SK-N-SH (cell line): ENCODE results near the gene NXPE3. TPM values are rescaled to one million over a fixed set of nuclear protein-coding genes. Genes with fewer than 3 reads are reported as not detected.

Experiments
- CTCF ChIA-PET: fragments of 300-600, 350-600 bp; formaldehyde crosslinking; extraction: SDS; loops from one replicate; lab custom pipeline; 2021; lab: Yijun Ruan, JAX
- POLR2A ChIA-PET: fragments of 350-600 bp; sonication (Branson Sonifier 250); formaldehyde crosslinking; extraction: SDS; loops from one replicate; lab custom pipeline; 2020; ENCODE audit warnings: antibody characterized with exemption, inconsistent platforms; lab: Yijun Ruan, JAX
- DNase-seq: peaks from one replicate; pipeline ENCODE4 v3.0.0; 2012
- H2AFZ ChIP-seq: fragments of 200-600 bp; sonication (generic); 2 replicates; pipeline ENCODE4 v1.8.1; 2016; ENCODE audit warnings: antibody characterized with exemption, mild to moderate bottlenecking, low read depth
- H3F3A ChIP-seq: fragments of 200-600 bp; sonication (generic); replicated peaks from 2 replicates; pipeline ENCODE3; 2016; ENCODE audit warnings: antibody characterized with exemption, mild to moderate bottlenecking; ENCODE audit not compliant: insufficient read depth
- H3K27ac ChIP-seq, 2 experiments: fragments of 200-500 bp in 1 of 2; fragments of 200-600 bp in 1 of 2; sonication (Bioruptor generic) in 1 of 2; sonication (generic), shearing (Covaris generic) in 1 of 2; 2 replicates each; pipeline versions ENCODE4 v1.5.1 to v1.6.1; 2014 to 2016; ENCODE audit warnings: low read depth in 2 of 2, inconsistent platforms in 1 of 2, low read length in 1 of 2, mild to moderate bottlenecking in 1 of 2, mixed read lengths in 1 of 2
- H3K27me3 ChIP-seq: fragments of 200-600 bp; sonication (generic), shearing (Covaris generic); 2 replicates; pipeline ENCODE4 v1.6.1; 2016; ENCODE audit warnings: mixed run types; ENCODE audit not compliant: insufficient read depth
- H3K36me3 ChIP-seq, 2 experiments: fragments of 200-500 bp in 1 of 2; fragments of 200-600 bp in 1 of 2; sonication (Bioruptor generic) in 1 of 2; sonication (generic) in 1 of 2; replicated peaks in 1 of 2; 2 replicates each; pipeline versions ENCODE3 to v1.5.1; 2014 to 2016; ENCODE audit warnings: low read length in 1 of 2, mild to moderate bottlenecking in 1 of 2; ENCODE audit not compliant: insufficient read depth in 2 of 2, control insufficient read depth in 1 of 2
- H3K4me1 ChIP-seq, 2 experiments: fragments of 200-500 bp in 1 of 2; fragments of 200-600 bp in 1 of 2; sonication (Bioruptor generic) in 1 of 2; sonication (generic), shearing (Covaris generic) in 1 of 2; 2 replicates each; pipeline versions ENCODE4 v1.5.1 to v1.6.1; 2014 to 2016; ENCODE audit warnings: low read depth in 1 of 2, low read length in 1 of 2, mixed run types in 1 of 2; ENCODE audit not compliant: insufficient read depth in 2 of 2, control insufficient read depth in 1 of 2
- H3K4me2 ChIP-seq: fragments of 200-600 bp; sonication (generic), shearing (Covaris generic); 2 replicates; pipeline ENCODE4 v1.6.1; 2017; ENCODE audit warnings: mixed run types
- H3K4me3 ChIP-seq, 2 experiments: fragments of 200-500 bp in 1 of 2; fragments of 200-600 bp in 1 of 2; sonication (Bioruptor generic) in 1 of 2; sonication (generic), shearing (Covaris generic) in 1 of 2; 2 replicates each; pipeline versions ENCODE4 v1.5.1 to v1.8.1; 2014 to 2016; ENCODE audit warnings: low read depth in 2 of 2, inconsistent platforms in 1 of 2, low read length in 1 of 2, mild to moderate bottlenecking in 1 of 2, mixed read lengths in 1 of 2, moderate library complexity in 1 of 2
- H3K79me2 ChIP-seq: fragments of 200-600 bp; sonication (generic); 2 replicates; pipeline ENCODE4 v1.8.1; 2017; ENCODE audit warnings: mild to moderate bottlenecking; ENCODE audit not compliant: insufficient read depth
- H3K9ac ChIP-seq: fragments of 200-600 bp; sonication (generic); 2 replicates; pipeline ENCODE4 v1.6.1; 2017; ENCODE audit warnings: mixed run types
- H3K9me2 ChIP-seq: fragments of 200-600 bp; sonication (generic); 2 replicates; pipeline ENCODE4 v1.6.1; 2017; ENCODE audit warnings: mixed run types
- H3K9me3 ChIP-seq: fragments of 200-600 bp; sonication (generic); 2 replicates; pipeline ENCODE4 v1.6.1; 2017; ENCODE audit warnings: mixed run types, mild to moderate bottlenecking, moderate library complexity
- H4K20me1 ChIP-seq: fragments of 200-600 bp; sonication (generic); 2 replicates; pipeline ENCODE4 v1.6.1; 2017; ENCODE audit warnings: mild to moderate bottlenecking, mixed run types; ENCODE audit not compliant: insufficient read depth
- CHD2 ChIP-seq: fragments of 150-350 bp; IDR thresholded peaks from 2 replicates; pipeline ENCODE4 v1.6.1; 2018; ENCODE audit warnings: low read length; ENCODE audit not compliant: partially characterized antibody
- ELF1 ChIP-seq: IDR thresholded peaks from 2 replicates; pipeline ENCODE4 v1.4.0; 2012
- EP300 ChIP-seq, 2 experiments: IDR thresholded peaks; 2 replicates each; pipeline versions ENCODE4 v1.4.0 to v1.6.1; 2012; ENCODE audit warnings: borderline replicate concordance in 1 of 2, low read depth in 1 of 2, low read length in 1 of 2
- FOSL2 ChIP-seq: IDR thresholded peaks from 2 replicates; pipeline ENCODE4 v1.4.0; 2012; ENCODE audit warnings: low read depth, mild to moderate bottlenecking, moderate library complexity, borderline replicate concordance
- FOXJ3 ChIP-seq: sonication (generic); formaldehyde crosslinking; IDR thresholded peaks from 2 replicates; pipeline ENCODE4 v1.5.1; 2020; ENCODE audit warnings: mild to moderate bottlenecking, missing genetic modification reagents
- GATA2 ChIP-seq: sonication (generic); formaldehyde crosslinking; IDR thresholded peaks from 2 replicates; pipeline ENCODE4 v1.5.0; 2020; ENCODE audit warnings: mild to moderate bottlenecking, missing genetic modification reagents
- MEF2A ChIP-seq: IDR thresholded peaks from 2 replicates; pipeline ENCODE4 v1.4.0; 2012; ENCODE audit warnings: low read depth, borderline replicate concordance
- NRF1 ChIP-seq: IDR thresholded peaks from 2 replicates; pipeline ENCODE4 v1.6.1; 2012; ENCODE audit warnings: low read depth, mild to moderate bottlenecking, low read length
- POLR2AphosphoS5 ChIP-seq: IDR thresholded peaks from 2 replicates; pipeline ENCODE4 v1.6.1; 2012; ENCODE audit warnings: low read depth, low read length
- RFX5 ChIP-seq: IDR thresholded peaks from 2 replicates; pipeline ENCODE4 v1.6.1; 2012; ENCODE audit warnings: mild to moderate bottlenecking, improper control_type of control experiment, low read length
- RXRA ChIP-seq: IDR thresholded peaks from 2 replicates; pipeline ENCODE4 v1.4.0; 2012; ENCODE audit warnings: low read depth, mild to moderate bottlenecking, borderline replicate concordance
- SIN3A ChIP-seq: IDR thresholded peaks from 2 replicates; pipeline ENCODE4 v1.6.1; 2012; ENCODE audit warnings: low read depth, mild to moderate bottlenecking, low read length, moderate library complexity, borderline replicate concordance
- SMC3 ChIP-seq: IDR thresholded peaks from 2 replicates; pipeline ENCODE4 v1.6.1; 2012; ENCODE audit warnings: low read depth, low read length, improper control_type of control experiment
- TAF1 ChIP-seq: IDR thresholded peaks from 2 replicates; pipeline ENCODE4 v1.6.1; 2012; ENCODE audit warnings: low read depth, mild to moderate bottlenecking, low read length, moderate library complexity, borderline replicate concordance
- WGBS: methylation state at CpG from one replicate; pipeline ENCODE4 v1.1.6; 2017; ENCODE audit warnings: low lambda C conversion rate; 5-methylcytosine and 5-hydroxymethylcytosine counted together
- polyA plus RNA-seq, 3 experiments: library from polyadenylated mRNA; depleted of rRNA; stranded (reverse); fragments of >200 nt; gene quantifications; 2 replicates each; pipeline ENCODE4 v1.2.3, GENCODE V29; 2012
- TF ChIP-seq, protein P1 (sequence below): IDR thresholded peaks from 2 replicates; pipeline ENCODE4 v1.4.0; 2012; ENCODE audit warnings: low read depth, borderline replicate concordance
- TF ChIP-seq, protein P2 (sequence below): IDR thresholded peaks from 2 replicates; pipeline ENCODE4 v1.4.0; 2012; ENCODE audit warnings: low read depth
- TF ChIP-seq, protein P3 (sequence below): fragments of 150-350 bp; IDR thresholded peaks from 2 replicates; pipeline ENCODE4 v1.6.1; 2017; ENCODE audit warnings: antibody characterized with exemption, low read length, low read depth, borderline replicate concordance

Gene NXPE3
- polyA plus RNA-seq, 1 of the 3 experiments (the other 2 are of a cell fraction), result 21.3 TPM

DNA sequence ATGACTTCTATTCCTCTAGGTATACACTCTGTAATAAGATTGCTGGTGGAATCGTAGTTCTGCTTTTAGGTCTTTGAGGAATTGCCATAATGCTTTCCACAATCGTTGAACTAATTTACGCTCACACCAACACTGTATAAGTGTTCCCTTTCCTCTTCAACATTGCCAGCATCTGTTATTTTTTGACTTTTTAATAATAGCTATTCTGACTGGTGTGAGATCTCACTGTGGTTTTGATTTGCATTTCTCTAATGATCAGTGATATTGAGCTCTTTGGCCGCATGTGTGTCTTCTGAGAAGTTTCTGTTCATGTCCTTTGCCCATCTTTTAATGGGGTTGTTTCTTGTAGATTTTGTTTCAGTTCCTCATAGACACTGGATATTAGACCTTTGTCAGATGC is 12.8 kb downstream of the NXPE3 start:
- H3K27ac ChIP-seq, result no peak overlapping the region
- H3K9ac ChIP-seq, result no peak overlapping the region
- no peaks in the 10 kb centered on the region for H3F3A ChIP-seq
- H3K4me2 ChIP-seq, result no peak overlapping the region
- no peaks in the 10 kb centered on the region for H3K4me1 ChIP-seq
- no peaks in the 10 kb centered on the region for H3K9me2 ChIP-seq
- no peak for DNase-seq
- H4K20me1 ChIP-seq, result no peaks in the 10 kb centered on the region
- no peaks in the 10 kb centered on the region for H3K27me3 ChIP-seq
- ChIA-PET POLR2A (no interaction called here), CTCF (interaction anchor here (1.8 kb wide), 1 partner anchor 11 kb away, joined by 14 read pairs; no protein-coding TSS in a partner anchor)
- no peak overlapping the region for H3K4me3 ChIP-seq
- H3K79me2 ChIP-seq, result peaks cover 43% of the 10 kb centered on the region
- TF ChIP-seq RFX5 (no peak), TAF1 (no peak)
- 0 out of 2 replicates have a peak, but pooled peaks cover 11% of the 10 kb centered on the region for H3K9me3 ChIP-seq
- H2AFZ ChIP-seq, result no peak overlapping the region
- WGBS, result 94% methylated on average over 4 of the region's 4 CpGs
- H3K36me3 ChIP-seq, result peaks cover 36 to 75% of the 10 kb centered on the region in 2 experiments

DNA sequence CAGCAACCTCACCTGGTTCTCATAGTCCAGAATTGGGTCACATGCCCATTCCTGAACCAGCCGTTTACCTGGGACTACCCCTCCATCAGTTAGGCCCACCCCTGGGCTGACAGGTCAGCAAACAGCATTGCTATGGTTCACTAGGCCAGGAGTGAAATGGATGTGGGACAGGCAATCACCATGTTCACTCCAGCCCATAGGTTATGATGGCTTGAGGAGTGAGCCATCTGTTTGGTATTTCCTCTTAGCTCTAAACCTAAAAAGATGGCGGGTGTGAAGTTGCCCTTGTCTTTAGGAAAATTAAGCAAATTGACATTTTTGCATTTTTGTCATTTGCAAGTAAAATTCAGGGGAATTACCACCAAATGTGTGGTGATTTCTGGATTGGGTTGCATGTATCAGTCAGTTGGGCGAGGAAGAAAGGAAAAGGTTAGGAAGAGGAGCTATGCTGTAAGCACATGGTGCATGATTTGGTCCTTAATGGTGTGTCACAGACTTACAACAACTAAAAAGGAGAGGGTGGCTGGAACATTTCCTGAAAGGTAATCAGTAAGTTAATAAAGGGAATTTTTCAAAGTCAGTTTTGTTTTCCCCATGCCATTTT is 17.2 kb downstream of the NXPE3 start:
- CTCF ChIA-PET, result interaction anchor here (0.6 to 2.2 kb wide), 3 partner anchors 10 to 429 kb away, joined by 3 to 9 read pairs (median 4); no protein-coding TSS in a partner anchor
- no peak overlapping the region for H3K9ac ChIP-seq
- no peak overlapping the region for H3K4me3 ChIP-seq
- no peak for DNase-seq
- H2AFZ ChIP-seq, result no peak overlapping the region
- no peaks in the 10 kb centered on the region for H3K27me3 ChIP-seq
- POLR2A ChIA-PET, result interaction anchor here (0.8 kb wide), 1 partner anchor 120 kb away, joined by 3 read pairs; no protein-coding TSS in a partner anchor
- no peak overlapping the region for H3K27ac ChIP-seq
- 95% methylated on average over 3 of the region's 3 CpGs for WGBS
- peaks cover 34 to 56% of the 10 kb centered on the region in 2 experiments for H3K36me3 ChIP-seq
- peaks cover 45% of the 10 kb centered on the region for H3K79me2 ChIP-seq
- TF ChIP-seq GATA2 (CRISPR knock-in tag) (no peak), POLR2AphosphoS5 (no peak), SIN3A (no peak), SMC3 (no peak), TAF1 (no peak), EP300 (IDR thresholded peaks at IDR 0.05; ENCODE audit: borderline replicate concordance in 1 of 2, low read depth in 1 of 2, low read length in 1 of 2) (no peak), MEF2A (no peak), ELF1 (no peak), FOSL2 (no peak), RXRA (no peak), FOXJ3 (CRISPR knock-in tag) (no peak), NRF1 (no peak), CHD2 (no peak)
- TF ChIP-seq, protein P1, sequence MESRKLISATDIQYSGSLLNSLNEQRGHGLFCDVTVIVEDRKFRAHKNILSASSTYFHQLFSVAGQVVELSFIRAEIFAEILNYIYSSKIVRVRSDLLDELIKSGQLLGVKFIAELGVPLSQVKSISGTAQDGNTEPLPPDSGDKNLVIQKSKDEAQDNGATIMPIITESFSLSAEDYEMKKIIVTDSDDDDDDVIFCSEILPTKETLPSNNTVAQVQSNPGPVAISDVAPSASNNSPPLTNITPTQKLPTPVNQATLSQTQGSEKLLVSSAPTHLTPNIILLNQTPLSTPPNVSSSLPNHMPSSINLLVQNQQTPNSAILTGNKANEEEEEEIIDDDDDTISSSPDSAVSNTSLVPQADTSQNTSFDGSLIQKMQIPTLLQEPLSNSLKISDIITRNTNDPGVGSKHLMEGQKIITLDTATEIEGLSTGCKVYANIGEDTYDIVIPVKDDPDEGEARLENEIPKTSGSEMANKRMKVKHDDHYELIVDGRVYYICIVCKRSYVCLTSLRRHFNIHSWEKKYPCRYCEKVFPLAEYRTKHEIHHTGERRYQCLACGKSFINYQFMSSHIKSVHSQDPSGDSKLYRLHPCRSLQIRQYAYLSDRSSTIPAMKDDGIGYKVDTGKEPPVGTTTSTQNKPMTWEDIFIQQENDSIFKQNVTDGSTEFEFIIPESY, result no peak
- TF ChIP-seq, protein P2, sequence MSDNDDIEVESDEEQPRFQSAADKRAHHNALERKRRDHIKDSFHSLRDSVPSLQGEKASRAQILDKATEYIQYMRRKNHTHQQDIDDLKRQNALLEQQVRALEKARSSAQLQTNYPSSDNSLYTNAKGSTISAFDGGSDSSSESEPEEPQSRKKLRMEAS, result no peak
- TF ChIP-seq, protein P3, sequence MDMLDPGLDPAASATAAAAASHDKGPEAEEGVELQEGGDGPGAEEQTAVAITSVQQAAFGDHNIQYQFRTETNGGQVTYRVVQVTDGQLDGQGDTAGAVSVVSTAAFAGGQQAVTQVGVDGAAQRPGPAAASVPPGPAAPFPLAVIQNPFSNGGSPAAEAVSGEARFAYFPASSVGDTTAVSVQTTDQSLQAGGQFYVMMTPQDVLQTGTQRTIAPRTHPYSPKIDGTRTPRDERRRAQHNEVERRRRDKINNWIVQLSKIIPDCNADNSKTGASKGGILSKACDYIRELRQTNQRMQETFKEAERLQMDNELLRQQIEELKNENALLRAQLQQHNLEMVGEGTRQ, result no peak
- 0 out of 2 replicates have a peak, but pooled peaks cover 11% of the 10 kb centered on the region for H3K9me3 ChIP-seq
- H4K20me1 ChIP-seq, result no peaks in the 10 kb centered on the region
- H3K9me2 ChIP-seq, result no peaks in the 10 kb centered on the region
- no peak overlapping the region for H3K4me2 ChIP-seq
- H3K4me1 ChIP-seq, result no peaks in the 10 kb centered on the region
- no peaks in the 10 kb centered on the region for H3F3A ChIP-seq
